GM18951 (cell line): Measurements from ENCODE around the gene ZEB2.

Experiments used
- POLR2A ChIP-seq: IDR thresholded peaks from 4 replicates; pipeline ENCODE4 v1.6.1; 2011; ENCODE audit warnings: mild to moderate bottlenecking; ENCODE audit not compliant: insufficient read length, insufficient read depth; ENCODE audit errors: extremely low read depth
- in situ Hi-C: fragments of 300-500 bp; cut with MboI; formaldehyde crosslinking; loops from one replicate; pipeline ENCODE4 v1.12.0; 2022; ENCODE audit warnings: low sequenced_read_pairs, mixed read lengths, inconsistent platforms; ENCODE audit not compliant: unreplicated experiment

The ZEB2 gene

DNA sequence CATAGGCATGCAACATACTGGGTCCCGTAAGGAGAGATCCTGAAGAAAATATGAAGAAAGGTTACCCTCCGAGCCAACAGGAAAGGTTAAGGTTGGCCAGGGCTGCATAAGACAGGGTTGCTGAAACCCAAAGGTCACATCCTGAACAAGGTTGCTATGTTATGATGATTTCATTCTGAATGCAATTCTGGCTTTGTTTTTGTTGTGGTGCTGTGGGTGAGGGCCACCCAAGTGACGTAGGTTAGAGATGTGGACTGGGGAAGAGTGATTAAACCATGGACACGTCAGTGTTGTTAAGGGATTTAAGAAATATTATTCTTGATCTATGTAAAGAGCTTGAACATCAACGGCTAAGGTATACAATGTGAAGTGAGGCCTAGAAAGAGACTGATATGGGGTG lies 60.0 kb downstream of the ZEB2 start:
- no peak for TF ChIP-seq POLR2A
- in situ Hi-C loops, result no loop called here

DNA sequence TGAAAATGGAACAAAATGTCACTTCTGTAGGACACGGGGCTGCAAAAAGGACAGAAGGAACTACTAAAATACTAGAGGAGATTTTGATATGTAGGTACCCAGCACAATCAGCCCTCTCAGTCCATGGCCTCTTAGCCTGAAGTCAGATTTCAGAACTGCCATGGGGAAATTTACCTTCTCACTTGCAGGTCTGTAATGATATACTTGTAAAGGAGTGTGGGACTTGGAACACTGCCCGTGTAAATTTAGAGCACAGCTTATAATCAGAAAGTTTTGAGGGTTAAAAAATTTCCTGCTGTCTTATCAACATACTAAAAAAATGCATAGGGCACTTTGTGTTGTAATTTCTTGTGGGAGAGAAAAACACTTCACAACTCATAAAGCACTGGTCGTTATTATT lies 60.6 kb downstream of the ZEB2 start:
- in situ Hi-C loops, result no loop called here
- no peak for TF ChIP-seq POLR2A

DNA sequence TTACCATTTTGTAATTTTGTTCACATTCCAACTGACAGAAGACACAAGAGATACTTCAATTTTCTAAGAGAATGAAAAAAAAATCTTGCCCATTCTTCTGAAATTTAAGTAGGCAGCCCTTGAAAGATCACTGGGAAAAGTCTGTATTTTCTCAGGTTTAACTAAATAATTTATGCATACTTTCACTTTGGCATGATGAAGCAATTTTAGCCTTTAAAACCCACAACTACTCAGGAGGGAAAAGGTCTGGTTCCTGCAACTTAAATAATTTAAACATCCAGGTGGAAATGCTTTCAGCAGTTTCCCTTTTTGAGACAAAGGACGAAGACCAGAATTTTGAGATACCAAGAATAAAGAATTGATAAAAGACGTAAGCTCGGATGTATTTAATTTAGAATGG lies 61.4 kb downstream of the ZEB2 start:
- in situ Hi-C loops, result no loop called here

DNA sequence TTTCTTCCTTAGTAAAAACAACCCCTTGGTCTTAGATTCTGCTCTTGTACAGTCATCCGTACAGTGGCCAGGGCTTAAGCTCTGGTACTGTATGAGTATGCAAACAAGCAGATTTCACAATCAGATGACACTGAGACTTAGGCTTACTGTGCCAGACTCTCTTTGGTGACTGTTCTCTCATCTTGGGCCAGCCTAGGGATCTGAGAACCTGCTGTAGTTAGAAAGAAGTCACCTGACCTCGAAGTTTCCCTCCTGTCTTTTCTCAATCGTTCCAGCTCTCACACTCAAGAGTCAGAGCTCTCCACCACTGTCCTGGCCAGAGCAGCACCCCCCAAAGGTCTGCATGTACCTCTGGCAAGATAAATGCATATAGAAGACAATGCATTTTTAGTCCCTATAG lies 63.2 kb downstream of the ZEB2 start:
- in situ Hi-C loops, result no loop called here
- no peak for TF ChIP-seq POLR2A

More for the DNA sequence above, 61.4 kb downstream of the ZEB2 start:
- no peak for TF ChIP-seq POLR2A

DNA sequence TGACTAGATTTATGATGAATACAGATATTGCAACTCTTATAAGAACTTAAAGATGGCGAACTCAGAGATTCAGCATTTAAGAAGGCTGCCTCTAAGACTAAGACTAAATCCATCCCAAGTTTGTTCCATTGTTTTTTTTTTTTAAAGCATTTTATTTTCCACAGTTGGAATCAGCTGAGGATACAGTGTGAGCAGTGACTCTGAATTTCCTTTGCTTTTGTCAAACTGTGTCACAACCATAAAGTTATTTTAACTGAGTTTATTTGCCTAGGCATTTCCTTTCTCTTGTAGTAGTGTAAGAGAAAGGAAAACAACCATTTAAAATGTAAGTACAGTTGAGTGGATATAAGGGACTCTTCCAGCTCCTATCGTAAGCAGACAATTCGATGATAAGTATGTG lies 63.9 kb downstream of the ZEB2 start:
- in situ Hi-C loops, result no loop called here

DNA sequence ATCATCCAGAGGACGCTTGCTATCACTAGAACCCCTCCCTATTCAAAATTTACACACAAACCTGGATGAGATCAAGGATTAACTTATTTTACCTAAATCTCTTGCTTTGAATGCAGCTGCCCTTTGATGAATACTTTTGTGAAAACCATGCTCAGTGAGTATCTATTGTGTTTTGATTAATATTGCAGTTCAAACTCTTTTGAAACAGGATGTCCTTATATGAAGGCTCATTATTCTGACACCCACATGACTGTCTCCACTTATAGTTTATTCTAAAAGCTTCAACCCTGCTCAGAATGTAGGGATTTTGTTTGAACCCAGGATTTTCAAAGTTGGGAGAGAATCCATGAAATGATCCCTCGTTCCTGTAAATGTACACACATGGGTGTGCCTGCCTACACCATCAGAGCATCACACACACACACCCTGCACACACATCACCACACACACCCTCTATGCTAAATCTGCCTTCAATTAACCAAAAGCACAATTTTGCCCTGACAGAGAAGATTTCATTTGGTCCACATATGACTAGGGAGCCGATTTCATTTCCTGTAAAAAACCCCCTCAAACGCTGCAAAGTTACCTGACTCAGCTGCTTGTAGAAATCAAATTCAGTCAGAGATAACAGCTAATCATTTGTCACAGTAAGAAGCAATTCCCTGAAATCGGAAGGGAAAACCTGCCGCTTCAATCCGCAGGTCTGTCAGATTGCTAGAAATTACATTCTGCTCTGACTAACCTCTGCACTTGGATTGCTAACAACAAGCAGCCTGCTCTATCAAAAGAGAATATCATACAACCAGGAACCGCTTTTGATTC lies 65.2 kb downstream of the ZEB2 start:
- in situ Hi-C loops, result no loop called here
- TF ChIP-seq POLR2A, result no peak

More for the DNA sequence above, 63.9 kb downstream of the ZEB2 start:
- TF ChIP-seq POLR2A, result no peak

DNA sequence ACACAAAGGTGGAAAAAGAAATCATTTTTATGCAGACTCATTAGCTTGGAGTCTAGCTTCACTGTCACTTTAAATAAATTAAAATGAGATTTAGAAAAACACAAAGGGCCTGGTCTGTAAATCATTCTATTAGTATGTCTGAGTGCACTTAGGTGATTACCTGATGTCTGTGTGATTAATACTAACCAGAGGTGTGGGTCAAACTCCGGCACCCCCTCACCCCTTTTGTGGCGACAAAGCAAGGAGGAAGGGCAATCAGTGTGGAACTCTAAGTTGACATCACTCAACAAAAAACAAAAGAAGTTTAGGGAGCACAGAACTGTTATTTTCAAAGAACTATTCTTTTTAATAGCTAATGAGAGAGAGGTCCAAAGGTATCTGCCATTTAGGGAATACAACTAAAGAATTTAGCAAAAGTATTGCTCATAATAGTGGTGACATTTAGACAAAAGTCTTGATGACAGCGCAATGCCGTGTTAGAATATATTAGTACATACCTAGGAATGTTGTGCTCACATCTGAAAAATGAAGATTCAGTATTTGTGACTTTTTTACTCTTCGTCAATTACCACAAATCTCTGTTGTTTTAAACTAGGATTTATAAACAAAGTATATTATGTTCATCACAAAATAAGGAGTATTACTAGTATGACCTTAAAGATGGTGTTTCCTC lies 66.3 kb downstream of the ZEB2 start:
- no peak for TF ChIP-seq POLR2A
- in situ Hi-C loops, result no loop called here

DNA sequence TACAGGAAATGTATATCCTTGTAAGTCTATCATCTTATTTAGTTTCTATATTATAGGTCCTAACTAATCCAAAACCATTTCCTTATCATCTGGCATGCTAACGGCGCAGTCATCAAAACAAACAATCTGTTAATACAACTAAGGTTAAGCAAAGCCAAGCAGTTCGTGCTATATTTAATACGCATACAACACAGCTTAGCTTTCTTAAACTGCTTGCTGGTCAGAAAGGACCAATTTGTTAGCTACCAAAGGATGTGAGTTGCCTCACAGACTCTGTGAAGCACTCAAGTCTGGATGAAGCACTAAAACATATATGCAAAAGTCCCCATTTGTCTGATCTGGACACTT lies 67.0 kb downstream of the ZEB2 start:
- no peak for TF ChIP-seq POLR2A
- in situ Hi-C loops, result no loop called here

DNA sequence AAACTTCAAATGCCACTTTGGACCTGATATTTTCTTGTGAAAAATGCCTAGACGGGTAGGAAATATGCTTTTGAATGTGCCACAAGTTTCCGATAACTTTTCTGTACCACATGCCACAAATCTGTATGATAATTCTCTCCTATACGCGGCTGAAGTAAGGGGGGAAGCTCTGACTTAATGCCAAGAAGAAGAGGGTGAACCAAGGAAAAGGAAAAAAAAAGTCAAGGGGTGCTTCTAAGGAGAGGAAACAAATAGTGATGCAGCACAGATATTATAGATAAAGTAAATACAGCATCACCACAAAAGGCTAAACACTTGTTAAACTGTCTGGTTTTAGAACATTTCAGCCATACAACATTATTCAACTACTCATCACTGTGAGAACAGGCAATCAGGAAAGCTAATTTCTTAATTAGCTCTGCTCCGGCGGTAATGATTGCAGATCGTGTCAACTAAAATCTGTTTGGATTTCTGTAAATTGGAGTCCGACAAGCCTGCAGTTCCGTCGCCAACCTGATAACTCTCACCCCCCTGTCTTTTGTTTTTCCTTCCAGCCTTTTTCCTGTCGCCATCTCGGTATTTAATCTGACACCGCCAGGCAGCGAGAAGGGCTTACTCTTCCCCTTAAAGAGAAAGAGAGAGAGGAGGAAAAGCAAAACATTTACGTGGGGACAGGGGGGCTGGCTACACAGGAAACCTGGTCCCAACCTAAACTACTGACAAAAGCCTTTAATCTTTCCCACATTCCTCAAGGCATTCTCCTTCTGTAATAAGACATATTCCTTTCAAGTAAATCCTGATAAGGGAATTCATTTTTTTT lies 67.5 kb downstream of the ZEB2 start:
- in situ Hi-C loops, result no loop called here
- no peak for TF ChIP-seq POLR2A

DNA sequence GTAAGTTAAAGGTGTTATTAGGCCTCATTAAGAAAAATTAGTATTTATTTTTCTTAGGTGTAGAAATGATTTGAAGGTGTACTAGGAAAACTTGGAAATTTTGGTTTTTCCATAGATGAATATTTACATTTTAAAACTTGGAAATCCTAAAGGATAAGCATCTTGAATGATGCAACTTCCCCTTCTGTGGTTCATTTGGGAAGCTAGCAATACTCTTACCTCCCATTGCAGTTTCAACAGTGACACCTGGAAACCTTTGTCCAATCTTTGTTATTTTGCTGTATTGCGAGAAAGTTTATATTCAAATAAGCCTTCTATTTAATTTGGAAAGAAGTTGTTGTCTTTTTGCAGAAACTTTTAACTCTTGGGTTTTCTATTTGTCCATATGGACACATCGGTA lies 68.5 kb downstream of the ZEB2 start:
- in situ Hi-C loops, result no loop called here
- TF ChIP-seq POLR2A, result no peak

DNA sequence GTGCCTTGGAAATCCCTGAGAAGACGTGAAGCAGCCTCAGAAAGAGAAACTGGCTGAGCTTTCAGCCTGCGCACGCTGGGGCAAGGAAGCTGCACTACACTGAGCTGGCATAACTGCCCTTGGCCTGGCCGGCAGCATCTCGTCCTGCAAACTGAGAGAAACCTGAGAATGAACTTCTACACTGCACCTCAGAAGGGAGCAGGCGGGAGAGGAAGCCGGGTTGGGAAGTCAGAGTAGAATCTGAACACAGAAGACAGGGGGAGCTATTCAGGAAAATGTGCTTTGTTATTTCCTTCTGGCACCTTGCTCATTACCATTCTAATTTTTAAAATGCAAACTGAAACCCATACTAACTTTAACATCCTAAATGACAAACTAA lies 70.9 kb downstream of the ZEB2 start:
- in situ Hi-C loops, result no loop called here

DNA sequence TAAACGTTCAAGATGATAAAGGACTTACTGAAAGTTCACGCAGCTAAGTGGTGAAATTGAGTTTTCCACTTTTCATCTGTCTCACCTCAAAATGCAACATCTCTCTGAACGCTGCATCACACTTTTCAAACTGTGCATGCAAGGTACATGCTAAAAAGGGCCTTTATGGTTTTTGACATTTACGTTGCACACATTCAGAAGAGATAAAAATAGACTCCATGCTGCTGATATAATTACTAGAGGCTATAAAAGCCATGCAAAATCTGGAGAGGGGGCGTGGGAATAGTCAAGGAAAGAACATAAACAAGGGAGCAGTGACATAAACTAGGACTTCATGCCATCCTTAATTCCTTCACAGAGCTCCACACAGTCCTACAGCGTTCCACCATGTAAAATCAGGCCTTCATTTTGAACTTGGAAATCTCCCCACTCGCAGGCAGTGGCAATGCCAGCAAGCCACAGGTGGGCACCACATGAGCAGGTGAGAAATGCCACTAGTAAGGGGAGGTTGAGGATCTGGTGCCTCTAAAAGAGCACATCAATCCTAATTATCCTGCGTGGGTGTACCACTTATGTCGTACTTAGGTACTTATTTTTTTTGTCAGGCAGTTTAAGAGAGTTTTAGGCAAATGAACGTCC lies 71.4 kb downstream of the ZEB2 start:
- TF ChIP-seq POLR2A, result no peak
- in situ Hi-C loops, result no loop called here

More for the DNA sequence above, 70.9 kb downstream of the ZEB2 start:
- no peak for TF ChIP-seq POLR2A

DNA sequence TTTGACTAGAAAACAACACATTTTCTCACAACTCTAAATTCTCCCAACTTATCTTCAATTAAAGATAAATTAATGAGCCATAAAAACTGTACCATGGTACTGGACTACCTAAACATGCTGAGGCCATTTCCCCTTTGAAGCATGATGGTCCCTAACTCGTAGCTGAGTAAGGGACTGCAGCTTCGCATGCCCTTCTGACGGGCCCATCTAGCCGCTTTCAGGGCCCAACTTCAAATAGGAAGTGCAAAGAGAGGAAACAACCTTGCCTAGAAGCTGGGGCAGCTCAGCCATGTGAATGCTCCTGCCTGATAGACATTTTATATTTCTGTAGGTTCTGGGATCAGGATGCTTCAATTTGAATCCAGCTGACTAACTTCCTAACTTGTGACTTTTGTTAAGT lies 72.4 kb downstream of the ZEB2 start:
- in situ Hi-C loops, result no loop called here
- no peak for TF ChIP-seq POLR2A

DNA sequence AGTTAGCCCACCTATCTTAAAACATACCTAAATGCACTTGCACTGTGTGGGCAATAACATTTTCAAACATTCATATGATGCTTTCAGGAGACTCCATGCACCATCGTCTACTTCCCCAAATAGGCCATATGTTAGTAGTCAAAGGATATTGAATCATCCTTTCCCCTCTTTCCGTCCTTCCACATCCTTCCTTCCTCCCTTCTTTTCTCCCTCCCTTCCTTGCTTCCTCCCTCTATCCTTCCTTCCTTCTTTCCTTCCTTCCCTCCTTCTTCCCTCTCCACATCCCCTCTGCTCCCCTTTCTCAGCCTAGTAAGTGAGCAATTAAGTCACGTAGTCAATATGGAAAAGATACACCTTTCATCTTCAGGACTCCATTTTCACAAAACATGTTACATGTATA lies 73.8 kb downstream of the ZEB2 start:
- in situ Hi-C loops, result no loop called here
- no peak for TF ChIP-seq POLR2A

DNA sequence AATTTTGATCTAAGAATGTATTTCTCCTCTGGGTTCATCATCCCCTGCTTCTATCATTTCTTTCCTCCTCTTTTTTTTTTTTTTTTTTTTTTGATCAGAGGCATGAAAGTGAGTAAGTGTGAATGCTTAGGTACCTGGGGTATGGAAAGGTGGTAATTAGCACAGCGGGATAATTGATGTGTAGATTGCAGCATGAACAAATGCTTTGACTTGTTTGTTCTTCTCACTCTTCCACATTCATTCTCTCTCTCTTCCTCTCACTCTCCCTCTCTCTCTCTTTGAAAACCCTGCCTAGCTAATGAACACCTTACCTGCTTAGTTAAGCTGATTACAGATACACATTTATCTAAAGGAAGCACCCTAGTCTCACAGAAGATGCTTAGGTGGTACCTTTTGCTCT lies 74.7 kb downstream of the ZEB2 start:
- in situ Hi-C loops, result no loop called here
- no peak for TF ChIP-seq POLR2A
